Liver (tissue), 3 donors: ENCODE results near the gene ARHGEF4.

Experiments used
- JUND ChIP-seq, 2 donors: IDR thresholded peaks; 2 replicates each; pipeline ENCODE4 v1.6.1; 2016; ENCODE audit warnings: antibody characterized with exemption in 2 of 2
- TF ChIP-seq, protein P1 (sequence below): fragments of 150-350 bp; IDR thresholded peaks from 2 replicates; pipeline ENCODE4 v1.5.1; 2017; ENCODE audit warnings: improper control_type of control experiment, low read depth, low read length; ENCODE audit not compliant: missing input control
- TF ChIP-seq, protein P2 (sequence below): IDR thresholded peaks from 2 replicates; pipeline ENCODE4 v1.6.1; 2016; ENCODE audit warnings: antibody characterized with exemption, mild to moderate bottlenecking
- TF ChIP-seq, protein P3 (sequence below): IDR thresholded peaks from 2 replicates; pipeline ENCODE4 v1.6.1; 2016; ENCODE audit warnings: antibody characterized with exemption
- TF ChIP-seq, protein P4 (sequence below): IDR thresholded peaks from 2 replicates; pipeline ENCODE4 v1.6.1; 2016; ENCODE audit warnings: antibody characterized with exemption
- donor health status: healthy.
- donor health status: healthy.

DNA sequence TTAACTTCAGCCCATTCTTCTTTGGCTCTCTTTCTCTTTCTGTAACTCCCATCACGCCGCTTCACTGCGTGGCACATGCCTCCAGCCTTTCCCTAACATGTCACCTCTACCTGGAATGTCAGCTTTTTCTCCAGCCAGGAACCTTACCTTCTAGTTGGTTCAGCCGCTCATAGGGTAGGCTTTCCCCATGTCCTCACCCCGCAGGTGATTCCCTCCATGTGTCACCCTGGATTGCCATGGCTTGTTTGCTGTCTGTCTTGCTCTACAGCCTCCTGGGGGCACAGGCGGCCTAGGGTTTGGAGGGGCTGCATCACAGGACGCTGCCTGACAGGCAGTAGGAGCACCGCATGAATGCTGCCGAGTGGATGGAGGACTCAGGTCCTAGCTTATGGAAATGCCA lies 39.2 kb downstream of the ARHGEF4 start:
- TF ChIP-seq, protein P1, sequence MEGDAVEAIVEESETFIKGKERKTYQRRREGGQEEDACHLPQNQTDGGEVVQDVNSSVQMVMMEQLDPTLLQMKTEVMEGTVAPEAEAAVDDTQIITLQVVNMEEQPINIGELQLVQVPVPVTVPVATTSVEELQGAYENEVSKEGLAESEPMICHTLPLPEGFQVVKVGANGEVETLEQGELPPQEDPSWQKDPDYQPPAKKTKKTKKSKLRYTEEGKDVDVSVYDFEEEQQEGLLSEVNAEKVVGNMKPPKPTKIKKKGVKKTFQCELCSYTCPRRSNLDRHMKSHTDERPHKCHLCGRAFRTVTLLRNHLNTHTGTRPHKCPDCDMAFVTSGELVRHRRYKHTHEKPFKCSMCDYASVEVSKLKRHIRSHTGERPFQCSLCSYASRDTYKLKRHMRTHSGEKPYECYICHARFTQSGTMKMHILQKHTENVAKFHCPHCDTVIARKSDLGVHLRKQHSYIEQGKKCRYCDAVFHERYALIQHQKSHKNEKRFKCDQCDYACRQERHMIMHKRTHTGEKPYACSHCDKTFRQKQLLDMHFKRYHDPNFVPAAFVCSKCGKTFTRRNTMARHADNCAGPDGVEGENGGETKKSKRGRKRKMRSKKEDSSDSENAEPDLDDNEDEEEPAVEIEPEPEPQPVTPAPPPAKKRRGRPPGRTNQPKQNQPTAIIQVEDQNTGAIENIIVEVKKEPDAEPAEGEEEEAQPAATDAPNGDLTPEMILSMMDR, result no peak
- TF ChIP-seq, protein P2, sequence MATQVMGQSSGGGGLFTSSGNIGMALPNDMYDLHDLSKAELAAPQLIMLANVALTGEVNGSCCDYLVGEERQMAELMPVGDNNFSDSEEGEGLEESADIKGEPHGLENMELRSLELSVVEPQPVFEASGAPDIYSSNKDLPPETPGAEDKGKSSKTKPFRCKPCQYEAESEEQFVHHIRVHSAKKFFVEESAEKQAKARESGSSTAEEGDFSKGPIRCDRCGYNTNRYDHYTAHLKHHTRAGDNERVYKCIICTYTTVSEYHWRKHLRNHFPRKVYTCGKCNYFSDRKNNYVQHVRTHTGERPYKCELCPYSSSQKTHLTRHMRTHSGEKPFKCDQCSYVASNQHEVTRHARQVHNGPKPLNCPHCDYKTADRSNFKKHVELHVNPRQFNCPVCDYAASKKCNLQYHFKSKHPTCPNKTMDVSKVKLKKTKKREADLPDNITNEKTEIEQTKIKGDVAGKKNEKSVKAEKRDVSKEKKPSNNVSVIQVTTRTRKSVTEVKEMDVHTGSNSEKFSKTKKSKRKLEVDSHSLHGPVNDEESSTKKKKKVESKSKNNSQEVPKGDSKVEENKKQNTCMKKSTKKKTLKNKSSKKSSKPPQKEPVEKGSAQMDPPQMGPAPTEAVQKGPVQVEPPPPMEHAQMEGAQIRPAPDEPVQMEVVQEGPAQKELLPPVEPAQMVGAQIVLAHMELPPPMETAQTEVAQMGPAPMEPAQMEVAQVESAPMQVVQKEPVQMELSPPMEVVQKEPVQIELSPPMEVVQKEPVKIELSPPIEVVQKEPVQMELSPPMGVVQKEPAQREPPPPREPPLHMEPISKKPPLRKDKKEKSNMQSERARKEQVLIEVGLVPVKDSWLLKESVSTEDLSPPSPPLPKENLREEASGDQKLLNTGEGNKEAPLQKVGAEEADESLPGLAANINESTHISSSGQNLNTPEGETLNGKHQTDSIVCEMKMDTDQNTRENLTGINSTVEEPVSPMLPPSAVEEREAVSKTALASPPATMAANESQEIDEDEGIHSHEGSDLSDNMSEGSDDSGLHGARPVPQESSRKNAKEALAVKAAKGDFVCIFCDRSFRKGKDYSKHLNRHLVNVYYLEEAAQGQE, result no peak
- no peak for TF ChIP-seq JUND (IDR thresholded peaks at IDR 0.05)
- TF ChIP-seq, protein P3, sequence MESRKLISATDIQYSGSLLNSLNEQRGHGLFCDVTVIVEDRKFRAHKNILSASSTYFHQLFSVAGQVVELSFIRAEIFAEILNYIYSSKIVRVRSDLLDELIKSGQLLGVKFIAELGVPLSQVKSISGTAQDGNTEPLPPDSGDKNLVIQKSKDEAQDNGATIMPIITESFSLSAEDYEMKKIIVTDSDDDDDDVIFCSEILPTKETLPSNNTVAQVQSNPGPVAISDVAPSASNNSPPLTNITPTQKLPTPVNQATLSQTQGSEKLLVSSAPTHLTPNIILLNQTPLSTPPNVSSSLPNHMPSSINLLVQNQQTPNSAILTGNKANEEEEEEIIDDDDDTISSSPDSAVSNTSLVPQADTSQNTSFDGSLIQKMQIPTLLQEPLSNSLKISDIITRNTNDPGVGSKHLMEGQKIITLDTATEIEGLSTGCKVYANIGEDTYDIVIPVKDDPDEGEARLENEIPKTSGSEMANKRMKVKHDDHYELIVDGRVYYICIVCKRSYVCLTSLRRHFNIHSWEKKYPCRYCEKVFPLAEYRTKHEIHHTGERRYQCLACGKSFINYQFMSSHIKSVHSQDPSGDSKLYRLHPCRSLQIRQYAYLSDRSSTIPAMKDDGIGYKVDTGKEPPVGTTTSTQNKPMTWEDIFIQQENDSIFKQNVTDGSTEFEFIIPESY, result no peak
- TF ChIP-seq, protein P4, sequence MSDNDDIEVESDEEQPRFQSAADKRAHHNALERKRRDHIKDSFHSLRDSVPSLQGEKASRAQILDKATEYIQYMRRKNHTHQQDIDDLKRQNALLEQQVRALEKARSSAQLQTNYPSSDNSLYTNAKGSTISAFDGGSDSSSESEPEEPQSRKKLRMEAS, result no peak
